HFF-Myc (cell line): ENCODE measurements around the gene AP3S2.

Experiments
- DNase-seq: peaks from one replicate; pipeline ENCODE4 v3.0.0-alpha.2; 2011; ENCODE audit warnings: low read depth; ENCODE audit errors: extremely low read depth
- H3K4me3 ChIP-seq: replicated peaks from 2 replicates; pipeline ENCODE4 v1.5.1; 2011; ENCODE audit warnings: low read depth, mild to moderate bottlenecking, control low read depth, low read length
- CTCF ChIP-seq: IDR thresholded peaks from 2 replicates; pipeline ENCODE4 v1.5.1; 2012; ENCODE audit warnings: mild to moderate bottlenecking, low read depth, low read length, control low read depth; ENCODE audit errors: missing control alignments

AP3S2 gene

DNA sequence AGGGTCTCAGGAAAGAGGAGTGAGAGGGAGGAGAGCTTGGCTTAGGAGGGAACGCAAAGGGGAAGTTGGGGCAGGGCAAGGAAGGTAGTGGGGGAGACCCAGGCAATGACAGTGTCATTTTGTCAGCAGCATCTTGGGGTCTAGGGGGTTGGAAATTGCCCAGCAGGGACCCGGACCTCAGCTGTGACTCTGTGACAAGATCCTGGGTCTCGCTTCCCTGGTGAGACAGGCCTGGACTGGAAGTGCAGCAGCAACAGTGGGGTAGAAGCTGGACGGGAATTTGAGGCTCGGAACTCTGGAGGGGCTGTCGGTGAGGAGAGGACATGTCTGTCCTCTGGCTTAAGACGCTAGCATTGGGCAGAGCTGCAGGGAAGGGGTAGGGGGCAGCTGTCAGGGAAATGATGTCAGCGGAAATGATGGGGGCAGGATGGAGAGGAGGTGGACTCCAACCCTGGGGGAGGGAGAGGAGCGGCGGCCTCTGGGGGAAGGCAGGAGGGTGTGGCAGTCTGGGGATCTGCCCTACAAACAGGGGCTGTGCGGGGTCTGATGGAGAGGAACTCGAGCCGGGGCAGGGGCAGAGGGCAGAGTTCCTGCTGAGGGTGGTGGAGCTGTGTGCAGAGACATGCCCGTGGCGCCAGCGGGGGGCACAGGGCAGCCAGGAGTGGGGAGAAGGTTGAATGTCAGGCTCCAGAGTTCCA, 91.4 kb downstream of the AP3S2 start:
- DNase-seq, result no peak
- no peak overlapping the region for H3K4me3 ChIP-seq
- no peak for TF ChIP-seq CTCF

DNA sequence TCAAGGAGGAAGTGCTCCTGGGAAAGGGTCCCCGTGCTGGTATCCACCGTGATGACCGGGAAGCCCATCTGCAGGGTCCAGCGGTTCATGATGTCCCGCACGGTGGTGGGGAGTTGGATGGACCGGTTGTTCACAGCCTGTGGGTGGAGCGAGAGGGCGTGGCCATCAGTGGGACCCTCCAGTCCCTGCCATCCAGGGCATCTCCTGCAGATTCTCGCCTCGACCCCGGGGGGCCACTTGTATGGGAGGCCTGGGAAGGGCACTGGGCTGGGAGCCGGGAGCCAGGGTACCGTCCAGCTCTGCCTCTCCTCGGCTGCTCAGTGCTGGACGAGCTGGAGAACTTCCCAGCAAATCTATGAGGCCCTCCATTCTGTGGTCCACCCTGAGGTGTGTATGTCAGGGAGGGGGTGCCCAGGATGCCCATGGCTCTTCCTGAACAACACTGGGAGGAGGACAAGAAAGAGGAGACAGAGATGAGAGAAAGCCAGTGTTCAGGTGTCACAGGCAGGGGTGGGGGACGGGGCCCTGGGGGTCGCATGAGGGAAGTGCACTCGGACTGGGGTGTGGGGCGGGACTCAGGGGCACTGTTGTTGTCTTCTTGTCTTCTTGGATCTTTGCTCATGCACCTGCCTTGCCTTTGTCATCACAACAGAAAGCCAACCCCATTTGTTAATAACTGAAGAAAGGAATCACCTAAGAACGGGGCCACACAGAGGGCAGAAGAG, 92.2 kb downstream of the AP3S2 start:
- TF ChIP-seq CTCF, result no peak
- H3K4me3 ChIP-seq, result no peak overlapping the region
- no peak for DNase-seq

- no peak overlapping the region for H3K4me3 ChIP-seq
- TF ChIP-seq CTCF, result no peak
- DNase-seq, result no peak
Observed at GRCh38 chr15:89799918-89800498, 93.8 kb downstream of the AP3S2 start.

DNA sequence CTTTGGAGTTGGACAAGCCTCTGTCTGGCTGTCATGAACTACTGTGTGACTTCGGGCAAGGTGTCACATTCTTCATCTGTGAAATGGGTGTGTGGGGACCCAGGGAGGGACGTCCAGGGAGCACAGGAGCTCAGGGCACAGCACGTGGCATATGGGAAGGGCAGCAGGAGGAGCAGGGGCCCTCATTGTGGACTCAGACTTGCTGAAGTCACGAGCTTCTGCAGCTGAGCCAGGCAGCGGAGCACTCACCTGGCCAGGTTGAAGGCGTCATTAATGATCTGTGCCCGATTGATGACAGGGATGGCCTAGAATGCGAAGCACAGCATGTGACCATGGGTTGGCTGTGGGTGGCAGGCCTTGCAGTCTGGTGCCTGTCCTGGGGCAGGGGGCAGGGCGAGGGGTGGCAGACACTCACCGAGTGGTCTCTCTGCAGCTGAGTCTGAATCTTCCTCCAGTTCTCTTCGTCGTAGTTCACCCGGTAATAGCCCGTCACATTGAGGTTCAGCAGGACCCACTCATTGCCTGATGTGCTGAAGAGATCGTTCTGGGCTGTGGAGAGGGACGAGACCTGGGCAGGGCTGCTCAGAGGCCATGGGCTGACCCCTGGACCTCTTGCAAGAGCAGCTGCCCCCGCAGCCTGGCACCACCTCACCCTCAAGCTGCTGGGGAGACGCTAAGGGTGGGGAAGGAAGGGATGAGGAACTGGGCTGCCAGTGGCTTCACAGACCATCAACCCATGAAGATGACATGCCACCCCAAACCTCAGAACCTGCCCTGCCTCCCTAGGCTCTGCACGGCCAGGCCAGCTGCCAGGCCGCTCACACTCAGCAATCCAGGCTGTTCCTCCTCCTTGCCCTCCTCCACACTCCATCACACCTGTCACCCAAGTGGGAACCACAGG, 94.5 kb downstream of the AP3S2 start:
- H3K4me3 ChIP-seq, result no peak overlapping the region
- no peak for DNase-seq
- no peak for TF ChIP-seq CTCF

- H3K4me3 ChIP-seq, result no peak overlapping the region
- DNase-seq, result no peak
- no peak for TF ChIP-seq CTCF
Observed at GRCh38 chr15:89797678-89798201, 96.1 kb downstream of the AP3S2 start.

- DNase-seq, result no peak
- no peak for TF ChIP-seq CTCF
- H3K4me3 ChIP-seq, result no peak overlapping the region
Observed at GRCh38 chr15:89795996-89796395, 97.8 kb downstream of the AP3S2 start.
